Activated naive CD8-positive, alpha-beta T cell treated with anti-CD3 and anti-CD28 coated beads, Interleukin-2, amount 10 ng/mL, durations not matched to agents 7 days and 5 days (primary cell): ENCODE data around the gene MGP. TPM values are rescaled to one million over a fixed set of nuclear protein-coding genes. Genes with fewer than 3 reads are reported as not detected.

Experiments used
- ATAC-seq: fragments of 150-1000 bp; cut with Tn5 transposase; one replicate; pipeline ENCODE4 v1.10.0; 2021; ENCODE audit warnings: low read depth, moderate library complexity
- POLR2A ChIA-PET: fragments of 350-600 bp; sonication (Branson Sonifier 250); formaldehyde crosslinking; loops from one replicate; lab custom pipeline; 2021; ENCODE audit warnings: antibody characterized with exemption; lab: Charles Lee
- DNase-seq: peaks from one replicate; pipeline ENCODE4 v3.0.0; 2021
- H3K27ac Mint-ChIP-seq: one replicate; pipeline ENCODE4 v1.8.0; 2022; ENCODE audit warnings: mild to moderate bottlenecking, mixed read lengths
- H3K27me3 Mint-ChIP-seq: one replicate; pipeline ENCODE4 v1.8.0; 2022; ENCODE audit warnings: mild to moderate bottlenecking, moderate library complexity, mixed read lengths
- H3K36me3 Mint-ChIP-seq: one replicate; pipeline ENCODE4 v1.8.0; 2021; ENCODE audit warnings: mild to moderate bottlenecking, mixed read lengths
- H3K4me1 Mint-ChIP-seq: one replicate; pipeline ENCODE4 v1.8.0; 2021; ENCODE audit warnings: mixed read lengths
- H3K4me3 Mint-ChIP-seq: one replicate; pipeline ENCODE4 v1.8.0; 2022; ENCODE audit warnings: mild to moderate bottlenecking, moderate library complexity, mixed read lengths
- H3K9me3 Mint-ChIP-seq: one replicate; pipeline ENCODE4 v1.8.0; 2021; ENCODE audit warnings: mixed read lengths
- total RNA-seq, 2 experiments: library from RNA; stranded (reverse); gene quantifications; one replicate each; pipeline ENCODE4 v1.2.3, GENCODE V29; 2021

Gene MGP
- under 1 TPM; 0.44 to 0.60 TPM for total RNA-seq

- Mint-ChIP-seq H3K9me3 (peaks cover 3% of the 10 kb centered on the region), H3K27ac (no peak within 1 kb of the TSS), H3K4me1 (peaks cover 14% of the 10 kb centered on the region), H3K4me3 (peak within 1 kb of the TSS; percentile 51), H3K36me3 (peaks cover 8% of the 10 kb centered on the region), H3K27me3 (peaks cover 12% of the 10 kb centered on the region)
- POLR2A ChIA-PET = no interaction called here
- DNase-seq (no peak), ATAC-seq (no peak)
Measured at GRCh38 chr12:14885718-14886221, at the start of gene MGP. MGP (minus strand) TSS chr12:14885854; CDS start chr12:14885791, 63 bp downstream.

GRCh38 chr12:14935031-14935430 is 49.4 kb upstream of the MGP start:
- DNase-seq (no peak), ATAC-seq (no peak)
- H3K27me3 Mint-ChIP-seq = no peaks in the 10 kb centered on the region
- no peaks in the 10 kb centered on the region for H3K9me3 Mint-ChIP-seq
- no peak overlapping the region for H3K27ac Mint-ChIP-seq
- peaks cover 12% of the 10 kb centered on the region for H3K4me1 Mint-ChIP-seq
- H3K36me3 Mint-ChIP-seq = peaks cover 64% of the 10 kb centered on the region
- no peak overlapping the region for H3K4me3 Mint-ChIP-seq
- POLR2A ChIA-PET = interaction anchor here (0.6 to 1.5 kb wide), 2 partner anchors 8 to 13 kb away, joined by 3 to 5 read pairs; no protein-coding TSS in a partner anchor

GRCh38 chr12:14934511-14934910 is 48.9 kb upstream of the MGP start:
- no peak overlapping the region for H3K4me3 Mint-ChIP-seq
- H3K36me3 Mint-ChIP-seq = peaks cover 59% of the 10 kb centered on the region
- no peak for DNase-seq
- POLR2A ChIA-PET = interaction anchor here (0.8 to 1.5 kb wide), 2 partner anchors 13 to 14 kb away, joined by 3 to 5 read pairs; no protein-coding TSS in a partner anchor
- H3K27me3 Mint-ChIP-seq = no peaks in the 10 kb centered on the region
- H3K27ac Mint-ChIP-seq = no peak overlapping the region
- H3K4me1 Mint-ChIP-seq = peaks cover 9% of the 10 kb centered on the region
- no peak for ATAC-seq
- no peaks in the 10 kb centered on the region for H3K9me3 Mint-ChIP-seq

- Mint-ChIP-seq H3K4me3 (no peak overlapping the region), H3K9me3 (no peaks in the 10 kb centered on the region), H3K36me3 (peaks cover 47% of the 10 kb centered on the region), H3K27ac (no peak overlapping the region), H3K4me1 (no peaks in the 10 kb centered on the region), H3K27me3 (no peaks in the 10 kb centered on the region)
- DNase-seq = no peak
- POLR2A ChIA-PET = interaction anchor here (0.7 kb wide), 3 partner anchors 20 to 1901 kb away, joined by 3 to 5 read pairs (median 5); no protein-coding TSS in a partner anchor
- ATAC-seq = no peak
Measured at GRCh38 chr12:14931791-14932560, 46.3 kb upstream of the MGP start.

GRCh38 chr12:14931359-14931758 is 45.7 kb upstream of the MGP start:
- no peak overlapping the region for H3K27ac Mint-ChIP-seq
- POLR2A ChIA-PET = interaction anchor here (0.7 kb wide), 3 partner anchors 21 to 1901 kb away, joined by 3 to 5 read pairs (median 5); no protein-coding TSS in a partner anchor
- H3K9me3 Mint-ChIP-seq = no peaks in the 10 kb centered on the region
- H3K36me3 Mint-ChIP-seq = peaks cover 45% of the 10 kb centered on the region
- no peak for ATAC-seq
- H3K4me1 Mint-ChIP-seq = no peaks in the 10 kb centered on the region
- no peak overlapping the region for H3K4me3 Mint-ChIP-seq
- no peak for DNase-seq
- H3K27me3 Mint-ChIP-seq = no peaks in the 10 kb centered on the region

- Mint-ChIP-seq H3K9me3 (no peaks in the 10 kb centered on the region), H3K27me3 (no peaks in the 10 kb centered on the region), H3K4me1 (no peaks in the 10 kb centered on the region), H3K4me3 (no peak overlapping the region), H3K36me3 (peaks cover 45% of the 10 kb centered on the region), H3K27ac (no peak overlapping the region)
- POLR2A ChIA-PET = no interaction called here
- ATAC-seq (no peak), DNase-seq (no peak)
Measured at GRCh38 chr12:14930299-14930698, 44.6 kb upstream of the MGP start.

GRCh38 chr12:14928931-14929330 is 43.3 kb upstream of the MGP start:
- H3K9me3 Mint-ChIP-seq = no peaks in the 10 kb centered on the region
- DNase-seq (no peak), ATAC-seq (no peak)
- H3K4me3 Mint-ChIP-seq = no peak overlapping the region
- no peak overlapping the region for H3K27ac Mint-ChIP-seq
- no peaks in the 10 kb centered on the region for H3K27me3 Mint-ChIP-seq
- peaks cover 45% of the 10 kb centered on the region for H3K36me3 Mint-ChIP-seq
- POLR2A ChIA-PET = no interaction called here
- no peaks in the 10 kb centered on the region for H3K4me1 Mint-ChIP-seq

- no peaks in the 10 kb centered on the region for H3K27me3 Mint-ChIP-seq
- POLR2A ChIA-PET = interaction anchor here (0.9 to 1.2 kb wide), 2 partner anchors 8 to 25 kb away, joined by 3 read pairs; no protein-coding TSS in a partner anchor
- ATAC-seq (no peak), DNase-seq (no peak)
- H3K4me3 Mint-ChIP-seq = no peak overlapping the region
- H3K36me3 Mint-ChIP-seq = peaks cover 39% of the 10 kb centered on the region
- no peaks in the 10 kb centered on the region for H3K9me3 Mint-ChIP-seq
- H3K27ac Mint-ChIP-seq = no peak overlapping the region
- no peaks in the 10 kb centered on the region for H3K4me1 Mint-ChIP-seq
Measured at GRCh38 chr12:14927267-14927666, 41.6 kb upstream of the MGP start.

GRCh38 chr12:14924541-14924940 is 38.9 kb upstream of the MGP start:
- ATAC-seq = no peak

GRCh38 chr12:14923944-14924343 is 38.3 kb upstream of the MGP start:
- Mint-ChIP-seq H3K27ac (no peak overlapping the region), H3K36me3 (peaks cover 48% of the 10 kb centered on the region), H3K4me3 (no peak overlapping the region), H3K4me1 (peaks cover 20% of the 10 kb centered on the region), H3K9me3 (no peaks in the 10 kb centered on the region), H3K27me3 (no peaks in the 10 kb centered on the region)
- ATAC-seq = no peak
- POLR2A ChIA-PET = no interaction called here
- no peak for DNase-seq

More at GRCh38 chr12:14924541-14924940, 38.9 kb upstream of the MGP start:
- POLR2A ChIA-PET = no interaction called here
- Mint-ChIP-seq H3K4me1 (peaks cover 17% of the 10 kb centered on the region), H3K27ac (no peak overlapping the region), H3K9me3 (no peaks in the 10 kb centered on the region), H3K4me3 (no peak overlapping the region), H3K36me3 (peaks cover 43% of the 10 kb centered on the region), H3K27me3 (no peaks in the 10 kb centered on the region)
- no peak for DNase-seq

- Mint-ChIP-seq H3K4me1 (peaks cover 22% of the 10 kb centered on the region), H3K27ac (peak overlapping the region; percentile 39), H3K9me3 (no peaks in the 10 kb centered on the region), H3K36me3 (peaks cover 61% of the 10 kb centered on the region), H3K27me3 (no peaks in the 10 kb centered on the region), H3K4me3 (peak overlapping the region; percentile 18)
- ATAC-seq (no peak), DNase-seq (no peak)
- POLR2A ChIA-PET = interaction anchor here (1.2 kb wide), 1 partner anchor 13 kb away, joined by 3 read pairs; no protein-coding TSS in a partner anchor
Measured at GRCh38 chr12:14921218-14921617, 35.6 kb upstream of the MGP start.

GRCh38 chr12:14920475-14921126 is 34.9 kb upstream of the MGP start:
- Mint-ChIP-seq H3K27me3 (no peaks in the 10 kb centered on the region), H3K27ac (peak overlapping the region; percentile 39), H3K4me3 (peak overlapping the region; percentile 18), H3K36me3 (peaks cover 68% of the 10 kb centered on the region), H3K9me3 (no peaks in the 10 kb centered on the region), H3K4me1 (peaks cover 22% of the 10 kb centered on the region)
- POLR2A ChIA-PET = interaction anchor here (1.2 kb wide), 1 partner anchor 14 kb away, joined by 3 read pairs; no protein-coding TSS in a partner anchor
- DNase-seq = no peak
- ATAC-seq = peak; percentile 84

GRCh38 chr12:14919455-14919854 is 33.8 kb upstream of the MGP start:
- DNase-seq (no peak), ATAC-seq (peak; percentile 55)
- no peaks in the 10 kb centered on the region for H3K9me3 Mint-ChIP-seq
- peaks cover 22% of the 10 kb centered on the region for H3K4me1 Mint-ChIP-seq
- no peak overlapping the region for H3K4me3 Mint-ChIP-seq
- no peak overlapping the region for H3K27ac Mint-ChIP-seq
- H3K36me3 Mint-ChIP-seq = peaks cover 75% of the 10 kb centered on the region
- POLR2A ChIA-PET = no interaction called here
- H3K27me3 Mint-ChIP-seq = no peaks in the 10 kb centered on the region
